Activated CD4-positive, alpha-beta T cell treated with anti-CD3 and anti-CD28 coated beads, Interleukin-2, amount 50 U/mL, for 24 hours (primary cell): ENCODE results near the gene STIM2.
"Not testable (repeated sequence)": the region's sequence is repeated elsewhere in the genome, so short reads cannot be mapped to it uniquely, and the experiment has no call there.

Experiments used
- DNase-seq, 2 donors: peaks; one replicate each; pipeline ENCODE4 v3.0.0-alpha.2; 2020; ENCODE audit warnings: low read depth in 1 of 2, low spot score in 1 of 2

Gene STIM2

GRCh38 chr4:26950446-26950845, 89.8 kb downstream of the STIM2 start:
- DNase-seq: no peak

- no peak for DNase-seq
These were observed 92.2 kb downstream of the STIM2 start for GRCh38 chr4:26952891-26953290.

- DNase-seq: no peak
These were observed 92.7 kb downstream of the STIM2 start for GRCh38 chr4:26953366-26953765.

- DNase-seq: no peak
These were observed 93.3 kb downstream of the STIM2 start for GRCh38 chr4:26953770-26954423.

GRCh38 chr4:26955241-26955640, 94.6 kb downstream of the STIM2 start:
- no peak for DNase-seq

- DNase-seq: no peak
These were observed 98.4 kb downstream of the STIM2 start for GRCh38 chr4:26958925-26959653.

GRCh38 chr4:26959654-26960047, 99.0 kb downstream of the STIM2 start:
- DNase-seq: no peak

GRCh38 chr4:26962720-26963119, 102.1 kb downstream of the STIM2 start:
- no peak for DNase-seq

- no peak for DNase-seq
These were observed 103.9 kb downstream of the STIM2 start for GRCh38 chr4:26964512-26964911.

- no peak for DNase-seq
These were observed 104.4 kb downstream of the STIM2 start for GRCh38 chr4:26964994-26965393.

GRCh38 chr4:26975464-26976181, 115.0 kb downstream of the STIM2 start:
- not testable (repeated sequence) for DNase-seq

- no peak for DNase-seq
These were observed 117.9 kb downstream of the STIM2 start for GRCh38 chr4:26978387-26979053.

GRCh38 chr4:26984896-26985295, 124.3 kb downstream of the STIM2 start:
- DNase-seq: no peak

- peak in 1 of 2 donors; percentile 21 for DNase-seq
These were observed 125.2 kb downstream of the STIM2 start for GRCh38 chr4:26985873-26986272.

- DNase-seq: no peak
These were observed 126.5 kb downstream of the STIM2 start for GRCh38 chr4:26987191-26987590.

GRCh38 chr4:26991057-26991456, 130.4 kb downstream of the STIM2 start:
- DNase-seq: no peak

- DNase-seq: peak in 1 of 2 donors; percentile 12
These were observed 132.2 kb downstream of the STIM2 start for GRCh38 chr4:26992657-26993361.

GRCh38 chr4:26993539-26993938, 132.9 kb downstream of the STIM2 start:
- no peak for DNase-seq

- no peak for DNase-seq
These were observed 133.3 kb downstream of the STIM2 start for GRCh38 chr4:26993967-26994366.

GRCh38 chr4:26995316-26995715, 134.7 kb downstream of the STIM2 start:
- no peak for DNase-seq

- DNase-seq: no peak
These were observed 136.1 kb downstream of the STIM2 start for GRCh38 chr4:26996745-26997144.
